ENCODE results near the gene PITPNB. TPM values are rescaled to one million over a fixed set of nuclear protein-coding genes. Genes with fewer than 3 reads are reported as not detected.

The PITPNB gene
- total RNA-seq, 1 donor from 2014 or later: 58.6 TPM

GRCh38 chr22:27880778-27881394 lies 38.2 kb downstream of the PITPNB start:
- no peaks in the 10 kb centered on the region for H3K27me3 ChIP-seq (ENCODE audit: low read depth)
- H3K36me3 ChIP-seq: peaks cover 25% of the 10 kb centered on the region
- peak; percentile 85 to 86 for ATAC-seq
- peak; percentile 73 for TF ChIP-seq CTCF (IDR thresholded peaks at IDR 0.05)
- no peak overlapping the region for H3K27ac ChIP-seq
- no peak for DNase-seq
- no peak overlapping the region for H3K4me3 ChIP-seq
- H3K9me3 ChIP-seq: no peaks in the 10 kb centered on the region
- intact Hi-C loops (cut with DNase I): loop anchor here (5.0 kb wide), 1 partner anchor 131 kb away; no protein-coding TSS in a partner anchor
- peaks cover 49% of the 10 kb centered on the region for H3K4me1 ChIP-seq

GRCh38 chr22:27879923-27880322 lies 39.1 kb downstream of the PITPNB start:
- Histone ChIP-seq H3K9me3 (no peaks in the 10 kb centered on the region), H3K27ac (no peak overlapping the region), H3K36me3 (peaks cover 17% of the 10 kb centered on the region), H3K4me1 (peaks cover 53% of the 10 kb centered on the region), H3K4me3 (no peak overlapping the region), H3K27me3 (ENCODE audit: low read depth) (no peaks in the 10 kb centered on the region)
- DNase-seq (no peak), ATAC-seq (peak; percentile 66 to 68)
- TF ChIP-seq CTCF (IDR thresholded peaks at IDR 0.05): peak; percentile 47
- intact Hi-C loops (cut with DNase I): loop anchor here (5.0 kb wide), 1 partner anchor 132 kb away; no protein-coding TSS in a partner anchor

GRCh38 chr22:27878541-27878940 lies 40.5 kb downstream of the PITPNB start:
- Histone ChIP-seq H3K4me3 (no peak overlapping the region), H3K36me3 (peaks cover 11% of the 10 kb centered on the region), H3K4me1 (peaks cover 52% of the 10 kb centered on the region), H3K9me3 (no peaks in the 10 kb centered on the region), H3K27me3 (ENCODE audit: low read depth) (no peaks in the 10 kb centered on the region), H3K27ac (no peak overlapping the region)
- no peak for TF ChIP-seq CTCF (IDR thresholded peaks at IDR 0.05)
- ATAC-seq (no peak), DNase-seq (no peak)
- intact Hi-C loops (cut with DNase I): no loop called here

- peaks cover 44% of the 10 kb centered on the region for H3K4me1 ChIP-seq
- intact Hi-C loops (cut with DNase I): no loop called here
- H3K27me3 ChIP-seq (ENCODE audit: low read depth): no peaks in the 10 kb centered on the region
- H3K9me3 ChIP-seq: no peaks in the 10 kb centered on the region
- H3K27ac ChIP-seq: no peak overlapping the region
- TF ChIP-seq CTCF (IDR thresholded peaks at IDR 0.05): no peak
- no peak for DNase-seq
- ATAC-seq: no peak
- no peak overlapping the region for H3K4me3 ChIP-seq
- peaks cover 18% of the 10 kb centered on the region for H3K36me3 ChIP-seq
These were observed 41.6 kb downstream of the PITPNB start for GRCh38 chr22:27877501-27877900.

- no peak for TF ChIP-seq CTCF (IDR thresholded peaks at IDR 0.05)
- DNase-seq: no peak
- H3K36me3 ChIP-seq: peaks cover 26% of the 10 kb centered on the region
- no peak overlapping the region for H3K27ac ChIP-seq
- H3K9me3 ChIP-seq: no peaks in the 10 kb centered on the region
- intact Hi-C loops (cut with DNase I): no loop called here
- H3K4me1 ChIP-seq: peaks cover 37% of the 10 kb centered on the region
- H3K4me3 ChIP-seq: no peak overlapping the region
- ATAC-seq: no peak
- no peaks in the 10 kb centered on the region for H3K27me3 ChIP-seq (ENCODE audit: low read depth)
These were observed 42.4 kb downstream of the PITPNB start for GRCh38 chr22:27876684-27877083.
